Measurements from ENCODE around the gene POLR1A. TPM values are rescaled to one million over a fixed set of nuclear protein-coding genes. Genes with fewer than 3 reads are reported as not detected.

Gene POLR1A
- total RNA-seq, 1 experiment from 2014 or later: 29.7 TPM

- no peaks in the 10 kb centered on the region for H3K9me3 ChIP-seq (ENCODE audit: insufficient read depth, low read depth)
- intact Hi-C loops (cut with micrococcal nuclease; ENCODE audit: unreplicated experiment): no loop called here
- no peaks in the 10 kb centered on the region for H3K9me2 ChIP-seq (ENCODE audit: insufficient read depth)
- no peak overlapping the region for H3K27ac ChIP-seq
- ChIA-PET CTCF (no interaction called here), POLR2A (ENCODE audit: unreplicated experiment) (no interaction called here)
- no peak overlapping the region for H3K4me2 ChIP-seq
- no peaks in the 10 kb centered on the region for H3K27me3 ChIP-seq (ENCODE audit: insufficient read depth, low read depth)
- H3K4me3 ChIP-seq: no peak overlapping the region
- H2AFZ ChIP-seq: no peak overlapping the region
- no peaks in the 10 kb centered on the region for H4K20me1 ChIP-seq (ENCODE audit: insufficient read depth)
- H3K36me3 ChIP-seq (ENCODE audit: low read depth): peaks cover 20% of the 10 kb centered on the region; the same call in 1 of the 2 replicates
- BruUV-seq (replicated peaks): no TSS peak
- H3K79me2 ChIP-seq (ENCODE audit: low read depth): no peaks in the 10 kb centered on the region
- H3F3A ChIP-seq (ENCODE audit: insufficient read depth, low read depth): no peaks in the 10 kb centered on the region
- H3K4me1 ChIP-seq (replicated peaks; ENCODE audit: insufficient read depth): no peaks in the 10 kb centered on the region
- no peak for DNase-seq
- TF ChIP-seq EZH2 (IDR thresholded peaks at IDR 0.05; ENCODE audit: low read depth) (no peak), CTCF (conservative IDR thresholded peaks at IDR 0.05) (no peak)
Measured at GRCh38 chr2:86047575-86048382, 57.9 kb downstream of the POLR1A start.

GRCh38 chr2:86045541-86045940 is 60.1 kb downstream of the POLR1A start:
- H3K9me3 ChIP-seq (ENCODE audit: insufficient read depth, low read depth): no peaks in the 10 kb centered on the region
- no peaks in the 10 kb centered on the region for H4K20me1 ChIP-seq (ENCODE audit: insufficient read depth)
- intact Hi-C loops (cut with micrococcal nuclease; ENCODE audit: unreplicated experiment): no loop called here
- no peak overlapping the region for H3K4me2 ChIP-seq
- no peak overlapping the region for H3K4me3 ChIP-seq
- H3K4me1 ChIP-seq (replicated peaks; ENCODE audit: insufficient read depth): no peaks in the 10 kb centered on the region
- TF ChIP-seq EZH2 (IDR thresholded peaks at IDR 0.05; ENCODE audit: low read depth) (no peak), CTCF (conservative IDR thresholded peaks at IDR 0.05) (no peak)
- no peaks in the 10 kb centered on the region for H3K79me2 ChIP-seq (ENCODE audit: low read depth)
- H2AFZ ChIP-seq: no peak overlapping the region
- no TSS peak for BruUV-seq (replicated peaks)
- H3K27me3 ChIP-seq (ENCODE audit: insufficient read depth, low read depth): no peaks in the 10 kb centered on the region
- H3K36me3 ChIP-seq (ENCODE audit: low read depth): peaks cover 20% of the 10 kb centered on the region; the same call in 1 of the 2 replicates
- H3F3A ChIP-seq (ENCODE audit: insufficient read depth, low read depth): no peaks in the 10 kb centered on the region
- H3K9me2 ChIP-seq (ENCODE audit: insufficient read depth): no peaks in the 10 kb centered on the region
- ChIA-PET POLR2A (ENCODE audit: unreplicated experiment) (interaction anchor here (0.6 kb wide), 1 partner anchor 1070 kb away, joined by 4 read pairs; no protein-coding TSS in a partner anchor), CTCF (no interaction called here)
- no peak for DNase-seq
- H3K27ac ChIP-seq: no peak overlapping the region

GRCh38 chr2:86044614-86045013 is 61.1 kb downstream of the POLR1A start:
- Histone ChIP-seq H3K9me2 (ENCODE audit: insufficient read depth) (no peaks in the 10 kb centered on the region), H3K4me1 (replicated peaks; ENCODE audit: insufficient read depth) (no peaks in the 10 kb centered on the region), H3K4me3 (no peak overlapping the region), H3F3A (ENCODE audit: insufficient read depth, low read depth) (no peaks in the 10 kb centered on the region), H2AFZ (no peak overlapping the region), H4K20me1 (ENCODE audit: insufficient read depth) (no peaks in the 10 kb centered on the region), H3K9me3 (ENCODE audit: insufficient read depth, low read depth) (no peaks in the 10 kb centered on the region), H3K36me3 (ENCODE audit: low read depth) (peaks cover 19% of the 10 kb centered on the region; the same call in 1 of the 2 replicates), H3K4me2 (no peak overlapping the region), H3K79me2 (ENCODE audit: low read depth) (no peaks in the 10 kb centered on the region), H3K27me3 (ENCODE audit: insufficient read depth, low read depth) (no peaks in the 10 kb centered on the region), H3K27ac (no peak overlapping the region)
- no peak for DNase-seq
- CTCF ChIA-PET: no interaction called here
- POLR2A ChIA-PET (ENCODE audit: unreplicated experiment): interaction anchor here (0.6 kb wide), 1 partner anchor 208 kb away, joined by 3 read pairs; no protein-coding TSS in a partner anchor
- intact Hi-C loops (cut with micrococcal nuclease; ENCODE audit: unreplicated experiment): no loop called here
- BruUV-seq (replicated peaks): no TSS peak
- TF ChIP-seq EZH2 (IDR thresholded peaks at IDR 0.05; ENCODE audit: low read depth) (no peak), CTCF (conservative IDR thresholded peaks at IDR 0.05) (no peak)

Measured in PC-9 (cell line).